ENCODE data around the gene MED13L.
A peak's percentile ranks its signal among the peaks of the same experiment; 100 is the strongest.

MED13L gene

GRCh38 chr12:115973968-115974724 is 303.3 kb downstream of the MED13L start:
- peak; percentile 41 for DNase-seq (ENCODE audit: low read depth)
- H3K4me3 ChIP-seq (ENCODE audit: low read depth, low read length), result no peak overlapping the region
- peak; percentile 28 for TF ChIP-seq CTCF (conservative IDR thresholded peaks at IDR 0.05; ENCODE audit: low read depth, low read length)

- DNase-seq (ENCODE audit: low read depth), result peak; percentile 62
- TF ChIP-seq CTCF (conservative IDR thresholded peaks at IDR 0.05; ENCODE audit: low read depth, low read length), result no peak
- no peak overlapping the region for H3K4me3 ChIP-seq (ENCODE audit: low read depth, low read length)
Observed at GRCh38 chr12:115973066-115973465, 304.4 kb downstream of the MED13L start.

GRCh38 chr12:115972241-115972640 is 305.3 kb downstream of the MED13L start:
- H3K4me3 ChIP-seq (ENCODE audit: low read depth, low read length), result no peak overlapping the region
- no peak for DNase-seq (ENCODE audit: low read depth)
- no peak for TF ChIP-seq CTCF (conservative IDR thresholded peaks at IDR 0.05; ENCODE audit: low read depth, low read length)

GRCh38 chr12:115968211-115968610 is 309.3 kb downstream of the MED13L start:
- no peak overlapping the region for H3K4me3 ChIP-seq (ENCODE audit: low read depth, low read length)
- no peak for TF ChIP-seq CTCF (conservative IDR thresholded peaks at IDR 0.05; ENCODE audit: low read depth, low read length)
- DNase-seq (ENCODE audit: low read depth), result no peak

- no peak overlapping the region for H3K4me3 ChIP-seq (ENCODE audit: low read depth, low read length)
- DNase-seq (ENCODE audit: low read depth), result no peak
- no peak for TF ChIP-seq CTCF (conservative IDR thresholded peaks at IDR 0.05; ENCODE audit: low read depth, low read length)
Observed at GRCh38 chr12:115966376-115966775, 311.1 kb downstream of the MED13L start.

GRCh38 chr12:115964626-115965025 is 312.9 kb downstream of the MED13L start:
- TF ChIP-seq CTCF (conservative IDR thresholded peaks at IDR 0.05; ENCODE audit: low read depth, low read length), result no peak
- no peak overlapping the region for H3K4me3 ChIP-seq (ENCODE audit: low read depth, low read length)
- DNase-seq (ENCODE audit: low read depth), result no peak

GRCh38 chr12:115964214-115964613 is 313.3 kb downstream of the MED13L start:
- no peak for DNase-seq (ENCODE audit: low read depth)
- no peak for TF ChIP-seq CTCF (conservative IDR thresholded peaks at IDR 0.05; ENCODE audit: low read depth, low read length)
- H3K4me3 ChIP-seq (ENCODE audit: low read depth, low read length), result no peak overlapping the region

Measured in choroid plexus epithelial cell (primary cell).